SK-N-SH (cell line): Measurements from ENCODE around the gene BBS9. TPM values are rescaled to one million over a fixed set of nuclear protein-coding genes. Genes with fewer than 3 reads are reported as not detected.
"Not testable (repeated sequence)": the region's sequence is repeated elsewhere in the genome, so short reads cannot be mapped to it uniquely, and the experiment has no call there.

ENCODE experiments used
- CTCF ChIA-PET: fragments of 300-600, 350-600 bp; formaldehyde crosslinking; extraction: SDS; loops from one replicate; lab custom pipeline; 2021; lab: Yijun Ruan, JAX
- POLR2A ChIA-PET: fragments of 350-600 bp; sonication (Branson Sonifier 250); formaldehyde crosslinking; extraction: SDS; loops from one replicate; lab custom pipeline; 2020; ENCODE audit warnings: antibody characterized with exemption, inconsistent platforms; lab: Yijun Ruan, JAX
- DNase-seq: peaks from one replicate; pipeline ENCODE4 v3.0.0; 2012
- H2AFZ ChIP-seq: fragments of 200-600 bp; sonication (generic); 2 replicates; pipeline ENCODE4 v1.8.1; 2016; ENCODE audit warnings: antibody characterized with exemption, mild to moderate bottlenecking, low read depth
- H3F3A ChIP-seq: fragments of 200-600 bp; sonication (generic); replicated peaks from 2 replicates; pipeline ENCODE3; 2016; ENCODE audit warnings: antibody characterized with exemption, mild to moderate bottlenecking; ENCODE audit not compliant: insufficient read depth
- H3K27ac ChIP-seq, 2 experiments: fragments of 200-500 bp in 1 of 2; fragments of 200-600 bp in 1 of 2; sonication (Bioruptor generic) in 1 of 2; sonication (generic), shearing (Covaris generic) in 1 of 2; 2 replicates each; pipeline versions ENCODE4 v1.5.1 to v1.6.1; 2014 to 2016; ENCODE audit warnings: low read depth in 2 of 2, inconsistent platforms in 1 of 2, low read length in 1 of 2, mild to moderate bottlenecking in 1 of 2, mixed read lengths in 1 of 2
- H3K27me3 ChIP-seq: fragments of 200-600 bp; sonication (generic), shearing (Covaris generic); 2 replicates; pipeline ENCODE4 v1.6.1; 2016; ENCODE audit warnings: mixed run types; ENCODE audit not compliant: insufficient read depth
- H3K36me3 ChIP-seq, 2 experiments: fragments of 200-500 bp in 1 of 2; fragments of 200-600 bp in 1 of 2; sonication (Bioruptor generic) in 1 of 2; sonication (generic) in 1 of 2; replicated peaks in 1 of 2; 2 replicates each; pipeline versions ENCODE3 to v1.5.1; 2014 to 2016; ENCODE audit warnings: low read length in 1 of 2, mild to moderate bottlenecking in 1 of 2; ENCODE audit not compliant: insufficient read depth in 2 of 2, control insufficient read depth in 1 of 2
- H3K4me1 ChIP-seq, 2 experiments: fragments of 200-500 bp in 1 of 2; fragments of 200-600 bp in 1 of 2; sonication (Bioruptor generic) in 1 of 2; sonication (generic), shearing (Covaris generic) in 1 of 2; 2 replicates each; pipeline versions ENCODE4 v1.5.1 to v1.6.1; 2014 to 2016; ENCODE audit warnings: low read depth in 1 of 2, low read length in 1 of 2, mixed run types in 1 of 2; ENCODE audit not compliant: insufficient read depth in 2 of 2, control insufficient read depth in 1 of 2
- H3K4me2 ChIP-seq: fragments of 200-600 bp; sonication (generic), shearing (Covaris generic); 2 replicates; pipeline ENCODE4 v1.6.1; 2017; ENCODE audit warnings: mixed run types
- H3K4me3 ChIP-seq, 2 experiments: fragments of 200-500 bp in 1 of 2; fragments of 200-600 bp in 1 of 2; sonication (Bioruptor generic) in 1 of 2; sonication (generic), shearing (Covaris generic) in 1 of 2; 2 replicates each; pipeline versions ENCODE4 v1.5.1 to v1.8.1; 2014 to 2016; ENCODE audit warnings: low read depth in 2 of 2, inconsistent platforms in 1 of 2, low read length in 1 of 2, mild to moderate bottlenecking in 1 of 2, mixed read lengths in 1 of 2, moderate library complexity in 1 of 2
- H3K79me2 ChIP-seq: fragments of 200-600 bp; sonication (generic); 2 replicates; pipeline ENCODE4 v1.8.1; 2017; ENCODE audit warnings: mild to moderate bottlenecking; ENCODE audit not compliant: insufficient read depth
- H3K9ac ChIP-seq: fragments of 200-600 bp; sonication (generic); 2 replicates; pipeline ENCODE4 v1.6.1; 2017; ENCODE audit warnings: mixed run types
- H3K9me2 ChIP-seq: fragments of 200-600 bp; sonication (generic); 2 replicates; pipeline ENCODE4 v1.6.1; 2017; ENCODE audit warnings: mixed run types
- H3K9me3 ChIP-seq: fragments of 200-600 bp; sonication (generic); 2 replicates; pipeline ENCODE4 v1.6.1; 2017; ENCODE audit warnings: mixed run types, mild to moderate bottlenecking, moderate library complexity
- H4K20me1 ChIP-seq: fragments of 200-600 bp; sonication (generic); 2 replicates; pipeline ENCODE4 v1.6.1; 2017; ENCODE audit warnings: mild to moderate bottlenecking, mixed run types; ENCODE audit not compliant: insufficient read depth
- ELF1 ChIP-seq: IDR thresholded peaks from 2 replicates; pipeline ENCODE4 v1.4.0; 2012
- FOXM1 ChIP-seq: IDR thresholded peaks from 2 replicates; pipeline ENCODE4 v1.4.0; 2012; ENCODE audit warnings: low read depth, mild to moderate bottlenecking
- IRF3 ChIP-seq: fragments of 150-350 bp; IDR thresholded peaks from 2 replicates; pipeline ENCODE4 v1.6.1; 2016; ENCODE audit warnings: mild to moderate bottlenecking, low read depth, low read length
- NFIC ChIP-seq: IDR thresholded peaks from 2 replicates; pipeline ENCODE4 v1.4.0; 2012; ENCODE audit warnings: borderline replicate concordance
- PBX3 ChIP-seq: IDR thresholded peaks from 2 replicates; pipeline ENCODE4; 2012
- POLR2AphosphoS5 ChIP-seq: IDR thresholded peaks from 2 replicates; pipeline ENCODE4 v1.6.1; 2012; ENCODE audit warnings: low read depth, low read length
- RAD21 ChIP-seq: IDR thresholded peaks from 2 replicates; pipeline ENCODE4 v1.6.1; 2012; ENCODE audit warnings: mild to moderate bottlenecking, low read length
- TEAD4 ChIP-seq: IDR thresholded peaks from 2 replicates; pipeline ENCODE4 v1.4.0; 2012; ENCODE audit warnings: mild to moderate bottlenecking, borderline replicate concordance; ENCODE audit not compliant: insufficient read depth
- ZBTB33 ChIP-seq: IDR thresholded peaks from 2 replicates; pipeline ENCODE4 v1.4.0; 2012; ENCODE audit warnings: low read depth, borderline replicate concordance
- WGBS: methylation state at CpG from one replicate; pipeline ENCODE4 v1.1.6; 2017; ENCODE audit warnings: low lambda C conversion rate; 5-methylcytosine and 5-hydroxymethylcytosine counted together
- polyA plus RNA-seq, 3 experiments: library from polyadenylated mRNA; depleted of rRNA; stranded (reverse); fragments of >200 nt; gene quantifications; 2 replicates each; pipeline ENCODE4 v1.2.3, GENCODE V29; 2012

Gene BBS9
- polyA plus RNA-seq, 1 of the 3 experiments (the other 2 are of a cell fraction): 7.5 TPM

GRCh38 chr7:33517191-33517590 is 387.8 kb downstream of the BBS9 start (continued):
- TF ChIP-seq RAD21 (no peak), ELF1 (no peak), POLR2AphosphoS5 (no peak), FOXM1 (no peak), PBX3 (no peak), IRF3 (no peak), TEAD4 (no peak), NFIC (no peak), ZBTB33 (no peak)

- H3K79me2 ChIP-seq, CTCF ChIA-PET, H3K9me3 ChIP-seq, H3K4me3 ChIP-seq, H3K9me2 ChIP-seq, H3F3A ChIP-seq, DNase-seq, H4K20me1 ChIP-seq, H3K9ac ChIP-seq, H3K36me3 ChIP-seq, H3K27me3 ChIP-seq, POLR2A ChIA-PET, H3K4me2 ChIP-seq, H3K27ac ChIP-seq, H2AFZ ChIP-seq, H3K4me1 ChIP-seq: not testable (repeated sequence)
- 46% methylated on average over 7 of the region's 9 CpGs for WGBS
Measured at GRCh38 chr7:33527008-33527407, 397.6 kb downstream of the BBS9 start.

GRCh38 chr7:33527613-33528012 is 398.2 kb downstream of the BBS9 start:
- H3K9me3 ChIP-seq, H3K36me3 ChIP-seq, H3K79me2 ChIP-seq, H3K4me3 ChIP-seq, H3K9me2 ChIP-seq, H3F3A ChIP-seq, H2AFZ ChIP-seq, H3K4me1 ChIP-seq, POLR2A ChIA-PET, H3K27ac ChIP-seq, H3K27me3 ChIP-seq, H3K4me2 ChIP-seq, DNase-seq, H4K20me1 ChIP-seq, H3K9ac ChIP-seq: not testable (repeated sequence)
- CTCF ChIA-PET: interaction anchor here (1.2 kb wide), 1 partner anchor 16 kb away, joined by 3 read pairs; no protein-coding TSS in a partner anchor
- 74% methylated on average over 7 of the region's 10 CpGs for WGBS
